ENCODE results near the gene CDK6. TPM values are rescaled to one million over a fixed set of nuclear protein-coding genes. Genes with fewer than 3 reads are reported as not detected.

The CDK6 gene
- polyA plus RNA-seq, 3 donors, result 40.8 to 45.1 (median 42.3) TPM

DNA sequence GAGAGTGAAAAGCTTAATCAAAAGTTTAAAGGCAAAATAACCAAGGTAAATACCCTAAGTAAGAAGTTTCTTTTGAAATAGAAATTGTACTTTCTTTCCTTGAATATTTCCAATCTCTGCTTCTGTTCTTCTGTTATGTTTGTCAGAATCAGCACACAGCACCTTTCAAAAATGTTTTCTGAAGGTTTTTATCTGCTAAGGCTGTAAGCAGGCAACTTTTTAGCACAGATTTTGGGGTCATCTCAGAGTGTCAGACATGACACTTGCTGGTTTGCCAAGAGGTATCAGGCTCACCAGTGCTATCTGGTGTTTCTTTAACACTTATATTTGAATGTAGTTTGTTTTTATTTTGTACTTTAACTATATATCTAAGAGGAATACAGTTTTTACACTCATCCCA, 94.2 kb downstream of the CDK6 start:
- no peak for DNase-seq (ENCODE audit: low read depth in 3 of 3, low spot score in 2 of 3)

DNA sequence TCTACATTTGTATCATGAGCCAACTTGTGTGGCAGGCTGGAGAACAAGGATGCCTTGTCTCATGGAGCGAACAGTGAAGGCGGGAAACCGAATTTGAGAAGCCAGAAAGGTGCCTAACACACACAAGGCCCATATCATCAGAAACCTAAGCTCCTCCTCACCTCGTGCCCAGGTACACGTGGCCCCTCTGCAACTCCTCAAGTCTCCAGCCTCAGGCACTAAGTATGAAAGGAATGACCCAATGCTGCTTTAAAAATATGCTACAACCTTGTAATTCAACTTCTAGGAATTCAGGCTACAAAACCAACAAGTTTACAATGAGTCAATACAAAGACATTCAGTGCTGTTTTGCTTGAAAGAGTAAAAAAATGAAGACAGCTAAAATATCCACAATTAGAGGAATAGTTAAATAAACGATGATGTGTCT, 95.7 kb downstream of the CDK6 start:
- no peak for DNase-seq (ENCODE audit: low read depth in 3 of 3, low spot score in 2 of 3)

DNA sequence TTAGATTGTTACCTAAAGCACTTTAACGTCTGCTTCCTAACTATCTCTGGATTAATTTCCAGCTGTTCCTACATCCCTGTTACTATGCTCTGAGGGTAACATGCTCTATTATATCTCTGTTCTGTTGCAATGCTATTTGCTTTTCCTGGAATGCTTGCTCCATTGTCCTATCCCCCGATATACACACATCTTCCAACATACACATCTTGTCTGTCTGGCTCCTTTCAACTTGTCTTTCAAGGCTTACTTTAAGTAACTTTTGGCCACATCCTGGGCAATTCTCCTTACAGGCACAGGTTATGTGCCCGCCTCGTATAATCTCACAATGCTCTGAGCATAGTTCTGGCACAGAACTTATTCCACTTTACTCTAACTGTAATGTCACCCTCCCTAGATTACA, 96.2 kb downstream of the CDK6 start:
- DNase-seq (ENCODE audit: low read depth in 3 of 3, low spot score in 2 of 3), result no peak

DNA sequence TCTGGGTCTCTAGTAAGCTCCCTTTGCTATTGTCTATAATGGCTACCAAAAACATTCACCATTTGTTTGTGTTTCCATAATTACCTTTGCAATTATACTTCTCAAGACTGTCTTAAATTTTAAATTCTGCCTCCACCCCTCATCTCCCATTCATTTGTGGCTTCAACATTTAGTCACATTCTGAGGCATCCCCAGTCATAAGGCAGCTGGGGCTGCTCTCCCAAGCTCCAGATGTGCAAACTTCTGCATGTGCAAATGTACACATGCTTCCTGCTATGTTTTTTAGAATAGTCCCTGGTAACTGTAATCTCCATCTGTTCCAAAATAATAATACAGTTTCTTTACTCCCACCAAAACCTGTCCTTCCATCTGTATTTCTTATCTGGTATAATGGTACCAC, 97.3 kb downstream of the CDK6 start:
- DNase-seq (ENCODE audit: low read depth in 3 of 3, low spot score in 2 of 3), result no peak

DNA sequence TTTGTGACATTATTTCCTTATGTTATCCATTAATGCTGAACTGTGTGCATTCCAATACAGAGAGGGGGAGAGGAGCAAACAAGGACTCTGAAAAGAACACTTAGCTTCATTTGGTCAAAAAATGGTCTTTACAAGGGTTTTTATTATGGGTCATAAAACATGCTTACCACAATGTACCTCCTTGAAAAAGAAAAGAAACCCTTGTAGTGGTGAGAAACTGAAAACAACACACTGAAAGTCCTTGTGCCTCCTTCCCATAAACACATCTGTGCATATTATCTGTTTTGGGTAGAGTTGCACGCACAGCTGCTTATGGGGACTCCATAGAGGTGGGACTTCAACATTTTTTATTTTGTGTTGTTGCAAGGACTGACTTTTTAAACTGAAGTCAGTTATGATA, 98.7 kb downstream of the CDK6 start:
- DNase-seq (ENCODE audit: low read depth in 3 of 3, low spot score in 2 of 3), result no peak

DNA sequence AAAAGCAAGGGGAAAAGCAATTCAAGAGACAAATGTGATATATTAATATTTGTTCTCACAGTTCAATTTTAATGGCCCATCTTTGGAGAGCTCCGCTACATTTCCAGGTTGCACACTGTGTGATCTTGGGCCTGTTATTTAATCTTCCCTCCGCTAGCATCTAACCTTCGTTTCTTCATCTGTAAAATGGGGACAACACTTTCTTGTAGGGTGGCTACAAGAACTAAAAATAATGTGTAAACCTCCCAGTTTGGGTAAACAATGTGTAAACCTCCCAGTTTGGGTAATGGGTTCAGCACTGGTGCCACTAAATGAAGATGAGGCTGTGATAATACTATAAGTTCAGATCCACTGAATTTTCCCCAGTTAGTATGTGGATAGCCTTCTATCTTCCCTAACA, 99.5 kb downstream of the CDK6 start:
- no peak for DNase-seq (ENCODE audit: low read depth in 3 of 3, low spot score in 2 of 3)

DNA sequence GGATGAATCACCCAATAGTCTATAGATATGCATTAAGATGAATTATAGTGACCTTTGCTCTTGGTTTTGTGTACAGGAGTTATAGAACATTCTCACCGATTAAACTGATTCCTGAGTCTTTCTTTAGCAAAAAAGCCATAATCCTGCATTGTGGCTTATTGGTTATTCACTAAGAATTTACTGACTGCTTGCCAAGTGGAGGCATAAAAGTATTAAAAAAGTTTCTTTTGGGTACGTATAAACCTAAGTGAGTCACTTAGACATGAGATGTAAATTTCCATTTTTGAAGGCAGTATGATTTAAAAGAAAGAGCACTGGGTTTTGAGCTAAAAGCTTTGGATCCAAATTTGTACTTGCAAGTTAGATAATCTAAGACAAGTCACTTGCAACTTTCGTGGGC, 100.7 kb downstream of the CDK6 start:
- no peak for DNase-seq (ENCODE audit: low read depth in 3 of 3, low spot score in 2 of 3)

DNA sequence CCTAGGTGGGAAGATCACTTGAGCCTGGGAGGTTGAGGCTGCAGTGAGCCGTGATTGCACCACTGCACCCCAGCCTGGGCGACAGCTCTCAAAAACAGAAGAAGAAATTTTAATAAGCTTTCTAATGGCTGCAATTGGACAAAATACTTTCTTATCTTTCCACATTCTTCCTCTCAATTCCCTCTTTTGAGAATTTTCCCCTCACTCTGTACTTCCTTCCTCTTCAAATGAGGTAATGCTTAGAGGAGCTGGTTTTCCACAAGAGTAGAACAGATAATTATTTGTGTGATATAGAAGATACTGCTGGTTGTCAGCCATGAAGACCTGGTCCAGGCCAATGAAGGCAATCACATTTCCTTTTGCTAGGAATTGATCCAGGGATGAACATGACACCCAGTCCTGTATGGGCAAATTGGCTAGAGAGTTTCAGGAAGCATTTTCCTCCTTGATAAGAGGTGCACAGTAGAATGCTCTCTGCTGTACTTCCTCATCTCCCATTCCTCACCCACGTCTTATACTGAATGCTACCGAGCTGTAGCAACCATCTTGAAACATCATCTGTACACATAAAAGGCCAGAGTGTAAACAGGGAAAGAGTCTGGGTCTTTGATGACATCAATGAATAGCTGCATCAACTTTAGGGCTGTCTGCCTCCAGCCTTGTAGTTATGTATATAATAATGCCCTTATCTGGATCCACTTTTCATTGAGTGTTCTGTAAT, 103.9 kb downstream of the CDK6 start:
- no peak for DNase-seq (ENCODE audit: low read depth in 3 of 3, low spot score in 2 of 3)

DNA sequence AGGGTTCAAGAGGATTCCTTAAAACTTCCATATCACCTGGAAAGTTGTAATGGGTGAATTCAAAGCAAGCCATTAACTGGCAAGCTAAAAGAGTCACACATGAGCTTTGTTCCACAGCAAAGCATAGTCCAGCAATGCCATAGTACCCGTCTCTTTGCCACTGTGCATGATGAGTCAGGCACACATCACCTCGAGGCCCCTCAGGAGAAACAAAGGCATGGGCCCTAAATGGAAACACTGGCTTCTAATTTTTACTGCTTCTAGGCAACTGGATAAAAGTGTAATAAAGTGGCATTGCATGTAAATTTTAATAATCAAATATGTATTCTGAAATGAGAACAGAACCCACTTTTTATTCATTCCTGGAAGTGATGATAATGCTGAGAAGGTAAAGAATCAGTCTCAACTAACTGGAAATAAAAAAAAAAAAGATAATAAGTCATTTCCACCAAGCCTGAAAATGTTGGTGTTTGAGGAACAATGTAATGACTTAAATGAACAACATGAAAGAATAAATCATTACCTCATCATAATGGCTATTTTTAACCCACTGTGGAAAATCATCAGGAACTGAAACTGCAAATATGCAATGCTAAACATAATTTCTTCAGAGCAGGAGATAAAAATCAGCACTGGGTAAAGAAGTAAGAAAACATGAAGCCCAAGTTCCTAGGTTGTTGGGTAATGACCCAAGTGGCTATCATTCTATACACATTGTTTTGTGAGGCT, 104.9 kb downstream of the CDK6 start:
- DNase-seq (ENCODE audit: low read depth in 3 of 3, low spot score in 2 of 3), result no peak

DNA sequence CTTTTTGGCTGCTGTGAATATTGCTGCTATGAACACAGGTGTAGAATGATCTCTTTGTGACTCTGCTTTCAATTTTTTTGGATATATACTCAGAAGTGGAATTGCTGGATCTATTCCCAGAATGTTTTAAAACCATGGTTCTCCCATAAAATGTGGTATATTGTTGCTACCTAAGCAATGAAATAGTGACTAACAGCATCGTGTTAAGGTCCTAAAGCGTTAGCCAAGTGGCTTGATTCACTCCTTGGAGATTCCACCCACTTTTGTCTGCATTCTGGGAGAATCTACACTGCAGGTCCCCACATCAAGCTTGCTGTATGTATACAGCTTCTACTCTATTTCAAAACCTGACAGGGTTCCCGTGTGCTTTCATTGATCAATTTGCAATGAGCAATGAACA, 105.6 kb downstream of the CDK6 start:
- no peak for DNase-seq (ENCODE audit: low read depth in 3 of 3, low spot score in 2 of 3)

DNA sequence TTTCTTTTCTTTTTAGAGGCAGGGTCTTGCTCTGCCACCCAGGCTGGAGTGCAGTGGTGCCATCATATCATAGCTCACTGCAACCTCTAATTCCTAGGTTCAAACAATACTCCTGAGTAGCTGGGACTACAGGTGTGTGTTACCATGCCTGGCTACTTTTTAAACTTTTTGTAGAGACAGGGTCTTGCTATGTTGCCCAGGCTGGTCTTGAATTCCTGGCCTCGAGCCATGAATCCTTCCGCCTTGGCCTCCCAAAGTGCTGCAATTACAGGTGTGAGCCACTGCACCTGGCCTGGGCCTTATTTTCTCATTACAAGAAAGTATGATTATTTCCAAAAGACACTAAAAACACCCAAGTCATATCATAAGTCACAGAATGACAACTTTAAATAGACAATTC, 106.6 kb downstream of the CDK6 start:
- DNase-seq (ENCODE audit: low read depth in 3 of 3, low spot score in 2 of 3), result no peak

DNA sequence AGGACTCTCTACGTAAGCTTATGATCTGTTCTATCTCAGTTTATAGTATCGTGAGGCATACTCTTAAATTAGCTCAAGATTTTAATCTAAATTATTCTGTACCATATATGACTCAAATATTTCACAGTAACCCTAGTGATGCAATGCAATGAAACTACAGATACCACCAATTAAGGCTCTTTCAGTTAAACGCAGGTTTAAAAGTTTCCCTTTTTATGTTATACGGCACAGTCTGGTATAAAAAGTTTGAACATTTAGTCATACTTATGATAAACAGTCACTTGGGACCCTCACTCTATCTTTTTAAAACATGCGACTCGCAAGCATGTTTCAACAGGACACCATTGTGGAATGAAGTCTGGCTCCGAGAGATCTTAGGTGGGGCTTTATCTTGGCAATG, 107.2 kb downstream of the CDK6 start:
- DNase-seq (ENCODE audit: low read depth in 3 of 3, low spot score in 2 of 3), result no peak

DNA sequence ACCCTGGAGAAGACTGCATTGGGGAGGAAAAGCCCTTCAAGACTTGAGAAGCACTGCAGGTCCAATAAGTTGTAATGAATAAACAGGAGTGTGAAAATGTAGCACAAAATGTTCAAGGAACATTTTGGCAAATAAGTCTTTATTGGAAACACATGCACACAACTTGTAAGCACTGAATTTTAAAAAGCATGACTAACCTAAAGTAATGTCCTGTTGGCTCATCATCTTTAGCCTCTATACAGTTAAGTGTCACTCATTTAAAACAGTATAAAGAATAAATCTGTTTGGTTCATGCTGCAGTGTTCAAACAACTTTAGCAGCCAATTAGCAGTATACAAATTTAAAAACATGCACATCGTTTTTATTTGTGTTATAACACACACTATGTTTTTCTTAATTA, 108.6 kb downstream of the CDK6 start:
- DNase-seq (ENCODE audit: low read depth in 3 of 3, low spot score in 2 of 3), result no peak

DNA sequence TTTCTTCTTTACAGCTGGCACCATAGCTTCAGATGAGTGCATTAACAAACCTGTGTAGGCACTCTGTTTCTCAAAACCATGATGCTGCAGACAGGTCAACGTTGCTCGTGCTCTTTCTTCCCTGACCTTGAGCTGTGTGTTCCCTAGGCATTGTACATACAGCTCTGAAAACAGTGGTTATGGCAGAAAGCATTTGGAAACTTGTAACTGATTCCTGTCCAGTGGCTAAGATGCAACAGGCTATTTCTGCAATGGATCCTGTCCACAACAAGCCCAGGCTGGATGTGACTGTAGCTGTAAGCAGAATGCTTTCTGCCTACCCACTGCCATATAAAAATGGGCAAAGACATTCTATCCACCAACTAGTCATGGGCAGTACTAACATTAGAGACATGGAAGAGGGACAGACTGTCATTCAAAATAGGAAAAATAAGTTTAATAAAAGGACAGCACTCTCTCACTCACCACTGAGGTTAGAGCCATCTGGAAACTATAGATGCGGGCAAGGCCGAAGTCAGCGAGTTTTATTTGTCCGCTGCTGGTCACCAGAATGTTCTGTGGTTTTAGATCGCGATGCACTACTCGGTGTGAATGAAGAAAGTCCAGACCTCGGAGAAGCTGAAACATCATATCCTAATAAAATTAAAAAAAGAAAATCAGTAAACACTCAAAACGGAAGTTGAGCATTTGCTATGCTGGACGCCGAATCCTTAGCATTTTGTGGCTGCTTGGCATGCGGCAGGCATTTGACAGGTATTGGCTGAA, 111.0 kb downstream of the CDK6 start:
- DNase-seq (ENCODE audit: low read depth in 3 of 3, low spot score in 2 of 3), result no peak

DNA sequence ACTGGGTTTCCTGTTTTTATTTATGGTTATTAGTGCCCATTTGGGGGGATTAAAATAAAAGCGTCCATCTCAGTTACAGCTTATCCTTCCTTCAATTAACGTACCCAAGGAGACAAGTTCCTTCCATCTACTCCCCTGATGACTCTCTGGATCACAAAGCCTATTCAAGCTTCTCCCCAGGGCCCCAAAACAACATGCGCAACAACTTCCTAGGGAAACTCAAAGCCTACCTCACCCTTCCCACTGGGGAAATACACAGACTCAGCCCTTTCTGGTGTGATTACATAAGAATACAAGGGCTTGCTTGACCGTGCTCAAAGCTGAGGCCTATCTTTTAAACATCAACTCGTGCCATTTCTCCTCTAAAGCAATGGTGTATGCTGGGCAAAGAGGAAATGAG, 112.4 kb downstream of the CDK6 start:
- no peak for DNase-seq (ENCODE audit: low read depth in 3 of 3, low spot score in 2 of 3)

DNA sequence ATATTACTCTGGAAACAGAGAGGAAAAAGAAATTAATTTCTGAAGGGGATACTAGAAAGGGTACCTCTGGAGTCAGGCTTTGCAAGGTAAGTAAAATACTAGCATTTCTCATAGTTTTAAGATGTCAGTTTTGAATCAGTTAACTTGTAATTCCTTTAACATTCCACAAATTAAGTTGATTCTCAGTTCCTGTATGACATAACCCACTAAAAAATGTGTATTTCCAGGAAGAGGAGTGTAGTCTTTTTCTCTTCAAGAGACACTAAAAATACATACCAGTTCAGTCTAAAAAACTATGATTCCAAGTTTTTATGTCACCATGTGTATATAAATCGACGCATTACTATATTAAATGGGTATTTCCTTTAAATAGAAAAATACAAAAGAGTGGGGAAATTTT, 113.2 kb downstream of the CDK6 start:
- DNase-seq (ENCODE audit: low read depth in 3 of 3, low spot score in 2 of 3), result no peak

DNA sequence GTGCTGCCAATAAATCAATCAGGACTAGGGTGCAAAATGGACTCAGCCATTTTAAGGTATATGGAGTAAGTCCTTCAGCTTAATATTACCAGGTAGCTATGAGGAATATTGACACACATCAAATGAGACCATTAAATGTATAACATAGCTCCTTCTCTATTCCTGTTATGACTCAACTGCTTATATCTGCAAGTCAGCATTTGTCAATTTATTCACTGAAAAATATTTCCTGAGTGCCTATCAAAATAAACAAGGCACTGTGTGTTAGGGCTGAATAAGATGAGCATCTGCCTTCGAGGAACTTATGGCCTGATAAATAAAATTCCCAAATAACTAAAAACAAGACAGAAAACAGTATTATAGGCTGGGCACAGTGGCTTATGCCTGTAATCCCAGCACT, 113.8 kb downstream of the CDK6 start:
- DNase-seq (ENCODE audit: low read depth in 3 of 3, low spot score in 2 of 3), result no peak

DNA sequence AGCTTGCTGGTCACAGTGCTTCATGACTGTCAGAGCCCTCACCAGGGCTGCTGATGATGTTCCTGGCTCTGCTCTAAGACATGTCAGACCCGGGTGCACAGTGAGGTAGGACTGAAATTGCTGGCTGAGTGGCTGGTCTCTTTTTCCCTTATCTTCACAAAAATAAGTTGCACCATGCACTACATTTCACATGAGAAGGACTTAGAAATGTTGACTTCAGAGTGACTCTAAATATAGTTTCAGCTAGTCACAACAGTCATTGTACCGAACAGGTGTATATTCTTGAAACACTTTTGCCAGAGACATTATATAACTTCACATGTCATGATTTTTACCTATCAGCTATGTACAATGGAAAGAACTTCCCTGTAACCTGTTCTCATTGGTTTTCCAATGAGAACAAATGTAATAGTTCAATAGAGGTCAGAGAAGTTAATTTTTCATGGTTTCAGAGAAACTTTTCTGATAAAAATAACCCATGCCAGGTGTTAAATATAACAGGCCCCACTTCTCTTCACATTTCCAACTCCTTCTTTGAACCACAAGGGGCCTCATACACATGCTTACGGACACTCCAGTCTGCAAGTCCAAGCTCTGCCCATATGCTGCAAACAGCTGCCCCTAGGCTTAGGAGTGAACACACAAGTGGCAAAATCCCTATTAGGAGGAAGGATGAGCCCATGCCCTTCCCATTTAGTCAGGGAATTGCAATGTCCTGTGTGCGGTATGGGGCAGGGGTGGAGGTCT, 115.6 kb downstream of the CDK6 start:
- DNase-seq (ENCODE audit: low read depth in 3 of 3, low spot score in 2 of 3), result no peak

DNA sequence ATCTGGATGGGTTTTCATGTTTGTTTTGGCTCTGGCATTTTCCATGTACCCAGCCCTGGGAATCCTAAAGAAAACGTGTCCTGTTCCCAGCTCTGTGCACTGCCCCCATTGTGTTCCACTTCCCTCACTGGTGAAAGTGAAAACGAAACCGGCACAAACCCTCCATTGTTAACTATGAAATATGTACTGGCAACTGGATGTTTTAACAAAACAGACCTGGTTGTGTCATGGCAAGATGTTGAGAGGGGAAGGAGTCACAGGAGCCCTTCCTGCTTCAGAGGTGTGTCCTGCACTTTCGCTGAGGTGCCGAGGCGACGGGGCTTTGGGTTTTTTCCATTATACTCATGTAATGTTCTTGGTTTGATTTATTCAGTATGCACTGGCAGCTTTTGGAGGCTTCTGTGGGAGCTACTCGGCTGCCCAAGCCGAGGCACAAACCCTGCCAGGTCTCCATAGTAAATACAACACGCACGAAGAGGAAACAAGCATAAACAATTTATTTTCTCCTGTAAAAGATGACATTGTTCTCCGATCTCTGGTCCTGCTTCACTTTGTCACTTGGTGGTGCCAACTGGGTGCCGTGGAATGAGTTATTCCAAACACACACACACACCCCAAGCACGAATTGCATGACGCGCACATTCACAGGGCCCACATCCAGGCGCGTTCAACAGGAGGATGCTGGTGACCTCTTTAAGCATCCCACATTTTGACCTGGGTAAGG, 118.2 kb downstream of the CDK6 start:
- no peak for DNase-seq (ENCODE audit: low read depth in 3 of 3, low spot score in 2 of 3)

DNA sequence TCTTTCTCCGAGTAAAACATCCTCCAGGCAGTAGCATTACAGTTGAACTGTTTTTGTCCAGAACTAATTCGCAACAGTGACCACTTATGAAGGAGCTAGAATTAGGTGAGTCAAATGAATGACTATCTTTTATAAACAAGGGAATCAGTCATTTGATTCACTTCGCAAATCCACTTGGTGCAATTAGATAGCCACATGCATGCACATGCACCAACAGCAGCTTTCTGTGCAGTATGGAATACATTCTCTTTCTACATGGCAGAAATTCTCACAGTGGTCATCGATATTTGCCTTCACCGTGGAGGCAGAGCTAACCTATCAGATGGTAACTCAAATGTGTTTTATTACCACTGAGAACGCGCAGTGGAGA, 118.8 kb downstream of the CDK6 start:
- DNase-seq (ENCODE audit: low read depth in 3 of 3, low spot score in 2 of 3), result no peak
